HepG2 (cell line): ENCODE data around the gene JAG1. TPM values are rescaled to one million over a fixed set of nuclear protein-coding genes. Genes with fewer than 3 reads are reported as not detected.

ENCODE experiments used
- ARID2 ChIP-seq: sonication (generic); formaldehyde crosslinking; IDR thresholded peaks from 2 replicates; pipeline ENCODE4 v1.8.1; 2022; ENCODE audit warnings: mild to moderate bottlenecking, missing genetic modification reagents, borderline replicate concordance
- FOXA3 ChIP-seq: IDR thresholded peaks from 2 replicates; pipeline ENCODE4 v1.6.1; 2016; ENCODE audit warnings: missing genetic modification reagents, missing compliant biosample characterization
- HMGA1 ChIP-seq: sonication (generic); formaldehyde crosslinking; conservative IDR thresholded peaks from 2 replicates; pipeline ENCODE4 v1.4.0; 2020; ENCODE audit warnings: missing genetic modification reagents
- MAFK ChIP-seq, 2 experiments: IDR thresholded peaks in 1 of 2; conservative IDR thresholded peaks in 1 of 2; 2 replicates each; pipeline ENCODE4 v1.6.1; 2011; ENCODE audit warnings: improper control_type of control experiment in 2 of 2, low read length in 2 of 2
- MTF1 ChIP-seq: sonication (generic); formaldehyde crosslinking; IDR thresholded peaks from 2 replicates; pipeline ENCODE4 v1.5.0; 2020; ENCODE audit warnings: missing genetic modification reagents
- NFE2 ChIP-seq: sonication (generic); formaldehyde crosslinking; IDR thresholded peaks from 2 replicates; pipeline ENCODE4 v1.4.0; 2020; ENCODE audit warnings: missing genetic modification reagents
- NFIC ChIP-seq: IDR thresholded peaks from 2 replicates; pipeline ENCODE4 v1.6.1; 2012; ENCODE audit warnings: mild to moderate bottlenecking, low read length, inconsistent platforms
- NFKBIZ ChIP-seq: IDR thresholded peaks from 2 replicates; pipeline ENCODE4 v1.6.1; 2018; ENCODE audit warnings: missing genetic modification reagents, missing compliant biosample characterization
- NPAS2 ChIP-seq: sonication (generic); formaldehyde crosslinking; IDR thresholded peaks from 2 replicates; pipeline ENCODE4 v1.8.0; 2022; ENCODE audit warnings: mild to moderate bottlenecking, missing genetic modification reagents, borderline replicate concordance
- SMC3 ChIP-seq: IDR thresholded peaks from 2 replicates; pipeline ENCODE4 v1.6.1; 2011; ENCODE audit warnings: low read length, improper control_type of control experiment
- SNRNP70 ChIP-seq: fragments of 200-400 bp; formaldehyde crosslinking; IDR thresholded peaks from 2 replicates; pipeline ENCODE4 v1.6.1; 2017; ENCODE audit warnings: mild to moderate bottlenecking, low read depth, low read length, moderate library complexity
- STAT5B ChIP-seq: sonication (generic); formaldehyde crosslinking; IDR thresholded peaks from 2 replicates; pipeline ENCODE4 v1.4.0; 2020; ENCODE audit warnings: missing genetic modification reagents
- TSC22D2 ChIP-seq: sonication (generic); formaldehyde crosslinking; IDR thresholded peaks from 2 replicates; pipeline ENCODE4 v1.5.1; 2020; ENCODE audit warnings: missing genetic modification reagents, mild to moderate bottlenecking, borderline replicate concordance
- ZKSCAN5 ChIP-seq: sonication (generic); formaldehyde crosslinking; IDR thresholded peaks from 2 replicates; pipeline ENCODE4 v1.5.1; 2020; ENCODE audit warnings: mild to moderate bottlenecking, missing genetic modification reagents
- ZNF101 ChIP-seq: sonication (generic); formaldehyde crosslinking; IDR thresholded peaks from 2 replicates; pipeline ENCODE4 v1.4.0; 2020; ENCODE audit warnings: mild to moderate bottlenecking, low read depth, missing genetic modification reagents, borderline replicate concordance
- ZNF577 ChIP-seq: sonication (generic); formaldehyde crosslinking; IDR thresholded peaks from 2 replicates; pipeline ENCODE4 v1.4.0; 2020; ENCODE audit warnings: mild to moderate bottlenecking, low read depth, missing genetic modification reagents, borderline replicate concordance
- ZNF816 ChIP-seq: sonication (generic); formaldehyde crosslinking; IDR thresholded peaks from 2 replicates; pipeline ENCODE4 v1.8.0; 2022; ENCODE audit warnings: missing genetic modification reagents, mild to moderate bottlenecking, borderline replicate concordance
- ZNF841 ChIP-seq: sonication (generic); formaldehyde crosslinking; IDR thresholded peaks from 2 replicates; pipeline ENCODE4 v1.8.1; 2023; ENCODE audit warnings: missing genetic modification reagents, borderline replicate concordance
- polyA plus RNA-seq, 8 experiments: library from polyadenylated mRNA; depleted of rRNA in 3 of 8; stranded (reverse) in 7 of 8; unstranded in 1 of 8; fragments of >200 nt; fragmentation: Illumina TruSeq in 4 of 8; extraction: Trizol in 4 of 8; gene quantifications; 2 replicates each; pipeline versions ENCODE4 v1.2.1 to v1.2.3, GENCODE V29; 2011 to 2016; ENCODE audit warnings: low read depth in 4 of 8, missing spikeins in 1 of 8, mixed read lengths in 1 of 8; ENCODE audit not compliant: insufficient read depth in 1 of 8
- total RNA-seq, 5 experiments: library from RNA; depleted of rRNA; stranded (reverse); fragments of >200 nt; fragmentation: Illumina TruSeq; extraction: Trizol; gene quantifications; 2 replicates each; pipeline ENCODE4 v1.2.3, GENCODE V29; 2016; ENCODE audit warnings: low read depth in 1 of 5
- TF ChIP-seq, protein P1 (sequence below): sonication (generic); formaldehyde crosslinking; IDR thresholded peaks from 2 replicates; pipeline ENCODE4 v1.8.0; 2022; ENCODE audit warnings: mild to moderate bottlenecking, missing genetic modification reagents, moderate library complexity
- TF ChIP-seq, protein P2 (sequence below): sonication (generic); formaldehyde crosslinking; IDR thresholded peaks from 2 replicates; pipeline ENCODE4 v1.5.1; 2020; ENCODE audit warnings: mild to moderate bottlenecking, missing genetic modification reagents, borderline replicate concordance
- TF ChIP-seq, protein P3 (sequence below): sonication (generic); formaldehyde crosslinking; IDR thresholded peaks from 2 replicates; pipeline ENCODE4 v1.4.0; 2020; ENCODE audit warnings: missing genetic modification reagents, borderline replicate concordance

The JAG1 gene
- total and polyA plus RNA-seq, 2 of the 13 experiments (the other 11 are each of a cell fraction or from before 2014, with no cell fraction given), result 47.1 to 56.3 TPM

DNA sequence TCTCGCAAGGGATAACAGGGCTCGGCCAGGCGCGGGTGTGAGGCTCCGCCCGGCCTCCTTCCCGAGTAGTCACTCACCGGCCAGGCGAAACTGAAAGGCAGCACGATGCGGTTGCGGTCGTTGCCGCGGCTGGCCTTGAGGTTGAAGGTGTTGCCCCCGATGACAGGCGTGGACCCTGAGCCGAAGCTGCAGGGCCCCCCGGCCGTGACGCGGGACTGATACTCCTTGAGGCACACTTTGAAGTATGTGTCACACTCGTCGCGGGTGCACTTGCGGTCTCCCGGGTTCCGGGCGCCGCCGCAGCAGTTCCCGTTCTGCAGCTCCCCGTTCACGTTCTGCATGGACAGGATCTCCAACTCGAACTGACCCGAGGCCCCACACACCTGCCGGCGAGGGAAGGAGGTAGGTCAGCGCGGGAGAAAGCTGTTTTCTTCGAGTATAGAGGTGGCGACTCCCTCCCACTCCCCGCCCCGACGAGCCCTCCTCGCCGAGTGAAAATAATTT lies 1.1 kb downstream of the JAG1 start (continued):
- TF ChIP-seq, protein P1, sequence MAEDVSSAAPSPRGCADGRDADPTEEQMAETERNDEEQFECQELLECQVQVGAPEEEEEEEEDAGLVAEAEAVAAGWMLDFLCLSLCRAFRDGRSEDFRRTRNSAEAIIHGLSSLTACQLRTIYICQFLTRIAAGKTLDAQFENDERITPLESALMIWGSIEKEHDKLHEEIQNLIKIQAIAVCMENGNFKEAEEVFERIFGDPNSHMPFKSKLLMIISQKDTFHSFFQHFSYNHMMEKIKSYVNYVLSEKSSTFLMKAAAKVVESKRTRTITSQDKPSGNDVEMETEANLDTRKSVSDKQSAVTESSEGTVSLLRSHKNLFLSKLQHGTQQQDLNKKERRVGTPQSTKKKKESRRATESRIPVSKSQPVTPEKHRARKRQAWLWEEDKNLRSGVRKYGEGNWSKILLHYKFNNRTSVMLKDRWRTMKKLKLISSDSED (CRISPR knock-in tag), result 0 out of 2 replicates have a peak, but pooled peaks have one; percentile 52
- TF ChIP-seq ZKSCAN5 (CRISPR knock-in tag), result peak; percentile 38; the same call in 1 of the 2 replicates
- no peak for TF ChIP-seq ZNF101
- TF ChIP-seq, protein P2, sequence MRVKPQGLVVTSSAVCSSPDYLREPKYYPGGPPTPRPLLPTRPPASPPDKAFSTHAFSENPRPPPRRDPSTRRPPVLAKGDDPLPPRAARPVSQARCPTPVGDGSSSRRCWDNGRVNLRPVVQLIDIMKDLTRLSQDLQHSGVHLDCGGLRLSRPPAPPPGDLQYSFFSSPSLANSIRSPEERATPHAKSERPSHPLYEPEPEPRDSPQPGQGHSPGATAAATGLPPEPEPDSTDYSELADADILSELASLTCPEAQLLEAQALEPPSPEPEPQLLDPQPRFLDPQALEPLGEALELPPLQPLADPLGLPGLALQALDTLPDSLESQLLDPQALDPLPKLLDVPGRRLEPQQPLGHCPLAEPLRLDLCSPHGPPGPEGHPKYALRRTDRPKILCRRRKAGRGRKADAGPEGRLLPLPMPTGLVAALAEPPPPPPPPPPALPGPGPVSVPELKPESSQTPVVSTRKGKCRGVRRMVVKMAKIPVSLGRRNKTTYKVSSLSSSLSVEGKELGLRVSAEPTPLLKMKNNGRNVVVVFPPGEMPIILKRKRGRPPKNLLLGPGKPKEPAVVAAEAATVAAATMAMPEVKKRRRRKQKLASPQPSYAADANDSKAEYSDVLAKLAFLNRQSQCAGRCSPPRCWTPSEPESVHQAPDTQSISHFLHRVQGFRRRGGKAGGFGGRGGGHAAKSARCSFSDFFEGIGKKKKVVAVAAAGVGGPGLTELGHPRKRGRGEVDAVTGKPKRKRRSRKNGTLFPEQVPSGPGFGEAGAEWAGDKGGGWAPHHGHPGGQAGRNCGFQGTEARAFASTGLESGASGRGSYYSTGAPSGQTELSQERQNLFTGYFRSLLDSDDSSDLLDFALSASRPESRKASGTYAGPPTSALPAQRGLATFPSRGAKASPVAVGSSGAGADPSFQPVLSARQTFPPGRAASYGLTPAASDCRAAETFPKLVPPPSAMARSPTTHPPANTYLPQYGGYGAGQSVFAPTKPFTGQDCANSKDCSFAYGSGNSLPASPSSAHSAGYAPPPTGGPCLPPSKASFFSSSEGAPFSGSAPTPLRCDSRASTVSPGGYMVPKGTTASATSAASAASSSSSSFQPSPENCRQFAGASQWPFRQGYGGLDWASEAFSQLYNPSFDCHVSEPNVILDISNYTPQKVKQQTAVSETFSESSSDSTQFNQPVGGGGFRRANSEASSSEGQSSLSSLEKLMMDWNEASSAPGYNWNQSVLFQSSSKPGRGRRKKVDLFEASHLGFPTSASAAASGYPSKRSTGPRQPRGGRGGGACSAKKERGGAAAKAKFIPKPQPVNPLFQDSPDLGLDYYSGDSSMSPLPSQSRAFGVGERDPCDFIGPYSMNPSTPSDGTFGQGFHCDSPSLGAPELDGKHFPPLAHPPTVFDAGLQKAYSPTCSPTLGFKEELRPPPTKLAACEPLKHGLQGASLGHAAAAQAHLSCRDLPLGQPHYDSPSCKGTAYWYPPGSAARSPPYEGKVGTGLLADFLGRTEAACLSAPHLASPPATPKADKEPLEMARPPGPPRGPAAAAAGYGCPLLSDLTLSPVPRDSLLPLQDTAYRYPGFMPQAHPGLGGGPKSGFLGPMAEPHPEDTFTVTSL (CRISPR knock-in tag), result peak; percentile 65
- no peak for TF ChIP-seq SMC3
- no peak for TF ChIP-seq ZNF577 (CRISPR knock-in tag)
- no peak for TF ChIP-seq STAT5B (CRISPR knock-in tag)
- TF ChIP-seq ARID2 (CRISPR knock-in tag), result no peak; the same call in 1 of the 2 replicates
- peak; percentile 85; the same call in 1 of the 2 replicates for TF ChIP-seq ZNF816 (CRISPR knock-in tag)
- no peak for TF ChIP-seq MAFK (conservative IDR thresholded peaks at IDR 0.05 in 1 of 2, IDR thresholded peaks at IDR 0.05 in 1 of 2; ENCODE audit: low read length in 2 of 2)
- no peak for TF ChIP-seq SNRNP70
- TF ChIP-seq ZNF841 (CRISPR knock-in tag), result no peak; the same call in 1 of the 2 replicates
- no peak for TF ChIP-seq NFIC
- peak; percentile 71 for TF ChIP-seq MTF1 (CRISPR knock-in tag)
- no peak for TF ChIP-seq TSC22D2 (CRISPR knock-in tag)
- no peak for TF ChIP-seq NPAS2 (CRISPR knock-in tag)
- TF ChIP-seq HMGA1 (CRISPR knock-in tag), result no peak
- TF ChIP-seq NFKBIZ (CRISPR knock-in tag), result peak; percentile 33
- TF ChIP-seq FOXA3 (CRISPR knock-in tag), result no peak; the same call in 1 of the 2 replicates
- TF ChIP-seq, protein P3, sequence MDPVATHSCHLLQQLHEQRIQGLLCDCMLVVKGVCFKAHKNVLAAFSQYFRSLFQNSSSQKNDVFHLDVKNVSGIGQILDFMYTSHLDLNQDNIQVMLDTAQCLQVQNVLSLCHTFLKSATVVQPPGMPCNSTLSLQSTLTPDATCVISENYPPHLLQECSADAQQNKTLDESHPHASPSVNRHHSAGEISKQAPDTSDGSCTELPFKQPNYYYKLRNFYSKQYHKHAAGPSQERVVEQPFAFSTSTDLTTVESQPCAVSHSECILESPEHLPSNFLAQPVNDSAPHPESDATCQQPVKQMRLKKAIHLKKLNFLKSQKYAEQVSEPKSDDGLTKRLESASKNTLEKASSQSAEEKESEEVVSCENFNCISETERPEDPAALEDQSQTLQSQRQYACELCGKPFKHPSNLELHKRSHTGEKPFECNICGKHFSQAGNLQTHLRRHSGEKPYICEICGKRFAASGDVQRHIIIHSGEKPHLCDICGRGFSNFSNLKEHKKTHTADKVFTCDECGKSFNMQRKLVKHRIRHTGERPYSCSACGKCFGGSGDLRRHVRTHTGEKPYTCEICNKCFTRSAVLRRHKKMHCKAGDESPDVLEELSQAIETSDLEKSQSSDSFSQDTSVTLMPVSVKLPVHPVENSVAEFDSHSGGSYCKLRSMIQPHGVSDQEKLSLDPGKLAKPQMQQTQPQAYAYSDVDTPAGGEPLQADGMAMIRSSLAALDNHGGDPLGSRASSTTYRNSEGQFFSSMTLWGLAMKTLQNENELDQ (CRISPR knock-in tag), result no peak
- TF ChIP-seq NFE2 (CRISPR knock-in tag), result no peak
